GM23248 (cell line): ENCODE results near the gene GABRP. TPM values are rescaled to one million over a fixed set of nuclear protein-coding genes. Genes with fewer than 3 reads are reported as not detected.

Source experiments
- DNase-seq: peaks from one replicate; pipeline ENCODE4 v3.0.0-alpha.2; 2015
- H2AFZ ChIP-seq: fragments of 200-600 bp; sonication (generic); 2 replicates; pipeline ENCODE4 v1.6.1; 2016; ENCODE audit warnings: antibody characterized with exemption
- H3F3A ChIP-seq: fragments of 200-600 bp; sonication (generic); 2 replicates; pipeline ENCODE4 v1.6.1; 2016; ENCODE audit warnings: mild to moderate bottlenecking, antibody characterized with exemption, mixed run types; ENCODE audit not compliant: insufficient read depth
- H3K27ac ChIP-seq: fragments of 200-600 bp; sonication (generic); 2 replicates; pipeline ENCODE4 v1.5.1; 2016; ENCODE audit warnings: mild to moderate bottlenecking
- H3K27me3 ChIP-seq: fragments of 200-600 bp; sonication (generic); replicated peaks from 2 replicates; pipeline ENCODE4 v1.6.1; 2016; ENCODE audit warnings: mild to moderate bottlenecking; ENCODE audit not compliant: insufficient read depth
- H3K36me3 ChIP-seq: fragments of 200-600 bp; sonication (generic); 2 replicates; pipeline ENCODE4 v1.6.1; 2016; ENCODE audit warnings: low read depth, mild to moderate bottlenecking
- H3K4me1 ChIP-seq: fragments of 200-600 bp; sonication (generic); 2 replicates; pipeline ENCODE4 v1.6.1; 2016; ENCODE audit warnings: mild to moderate bottlenecking; ENCODE audit not compliant: insufficient read depth
- H3K4me2 ChIP-seq: fragments of 200-600 bp; sonication (generic); one replicate; pipeline ENCODE4 v1.6.1; 2016; ENCODE audit warnings: mild to moderate bottlenecking; ENCODE audit not compliant: unreplicated experiment
- H3K4me3 ChIP-seq: fragments of 200-600 bp; sonication (generic); 2 replicates; pipeline ENCODE4 v1.5.1; 2016; ENCODE audit warnings: mild to moderate bottlenecking
- H3K79me2 ChIP-seq: fragments of 200-600 bp; sonication (generic); 2 replicates; pipeline ENCODE4 v1.6.1; 2016; ENCODE audit warnings: mild to moderate bottlenecking; ENCODE audit not compliant: insufficient read depth
- H3K9ac ChIP-seq: fragments of 200-600 bp; sonication (generic); 2 replicates; pipeline ENCODE4 v1.6.1; 2016; ENCODE audit warnings: mild to moderate bottlenecking
- H3K9me2 ChIP-seq: fragments of 200-600 bp; sonication (generic); 2 replicates; pipeline ENCODE4 v1.6.1; 2016; ENCODE audit warnings: mixed run types, mild to moderate bottlenecking, moderate library complexity; ENCODE audit not compliant: insufficient read depth
- H3K9me3 ChIP-seq: fragments of 200-600 bp; sonication (generic); one replicate; pipeline ENCODE4 v1.6.1; 2017; ENCODE audit warnings: low read depth
- H4K20me1 ChIP-seq: fragments of 200-600 bp; sonication (generic); 2 replicates; pipeline ENCODE4 v1.6.0; 2016; ENCODE audit not compliant: insufficient read depth
- EZH2 ChIP-seq: fragments of 200-600 bp; sonication (generic); IDR thresholded peaks from 2 replicates; pipeline ENCODE4 v1.6.1; 2018; ENCODE audit warnings: antibody characterized with exemption, mild to moderate bottlenecking; ENCODE audit not compliant: insufficient read depth, poor library complexity, severe bottlenecking
- EZH2phosphoT487 ChIP-seq: fragments of 200-600 bp; sonication (generic); IDR thresholded peaks from 2 replicates; pipeline ENCODE4 v1.6.1; 2018; ENCODE audit warnings: antibody characterized with exemption, moderate library complexity, mild to moderate bottlenecking, low read depth; ENCODE audit not compliant: insufficient read depth
- WGBS, 2 experiments: methylation state at CpG; one replicate each; pipeline ENCODE4 v1.1.6; 2015 to 2017; ENCODE audit warnings: low lambda C conversion rate in 2 of 2, low coverage in 1 of 2; ENCODE audit errors: missing lambda C conversion rate in 2 of 2; 5-methylcytosine and 5-hydroxymethylcytosine counted together
- in situ Hi-C: fragments of 300-500 bp; cut with MboI; formaldehyde crosslinking; loops from 2 replicates; pipeline ENCODE4 v1.15.0; 2020
- polyA plus RNA-seq: library from polyadenylated mRNA; unstranded; fragments of >200 nt; fragmentation: Nextera tagmentation; extraction: Ambion mirVana; gene quantifications from 2 replicates; pipeline ENCODE4 v1.2.1, GENCODE V29; 2016
- total RNA-seq: library from RNA; depleted of rRNA; stranded (reverse); fragments of >200 nt; shearing (Covaris generic); gene quantifications from 2 replicates; pipeline ENCODE4 v1.2.3, GENCODE V29; 2014

GABRP gene
- total and polyA plus RNA-seq, 2 experiments from 2014 or later = not detected

DNA sequence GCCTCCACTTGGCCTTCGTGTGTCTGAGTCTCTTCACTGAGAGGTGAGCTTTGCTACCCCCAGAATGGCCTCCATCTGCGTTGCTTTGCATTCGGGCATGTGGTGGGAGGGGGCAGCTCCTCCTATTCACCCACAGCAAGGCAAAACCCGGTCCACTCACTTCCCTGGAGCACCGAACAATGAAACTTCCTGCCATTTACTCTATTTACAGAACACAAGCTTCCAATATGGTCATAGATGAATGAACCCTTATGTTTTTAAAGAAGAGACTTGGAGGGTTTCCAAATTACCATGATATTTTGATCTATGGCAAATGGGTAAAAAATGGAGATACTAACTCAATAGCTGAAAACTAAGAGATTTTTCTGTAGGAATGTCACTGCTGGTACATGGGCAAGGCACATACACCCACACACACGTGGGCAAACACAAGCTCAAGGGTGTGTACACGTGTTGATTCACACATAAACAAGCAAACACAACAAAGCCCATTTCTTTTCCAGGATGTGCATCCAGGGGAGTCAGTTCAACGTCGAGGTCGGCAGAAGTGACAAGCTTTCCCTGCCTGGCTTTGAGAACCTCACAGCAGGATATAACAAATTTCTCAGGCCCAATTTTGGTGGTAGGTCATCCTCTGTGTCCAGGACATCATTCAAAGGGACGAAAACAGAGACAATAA lies 5.2 kb downstream of the GABRP start:
- Histone ChIP-seq H3K4me1 (no peaks in the 10 kb centered on the region), H3K27me3 (no peaks in the 10 kb centered on the region)
- WGBS, 2 experiments = 45 to 48% methylated on average over 11 of the region's 11 CpGs

DNA sequence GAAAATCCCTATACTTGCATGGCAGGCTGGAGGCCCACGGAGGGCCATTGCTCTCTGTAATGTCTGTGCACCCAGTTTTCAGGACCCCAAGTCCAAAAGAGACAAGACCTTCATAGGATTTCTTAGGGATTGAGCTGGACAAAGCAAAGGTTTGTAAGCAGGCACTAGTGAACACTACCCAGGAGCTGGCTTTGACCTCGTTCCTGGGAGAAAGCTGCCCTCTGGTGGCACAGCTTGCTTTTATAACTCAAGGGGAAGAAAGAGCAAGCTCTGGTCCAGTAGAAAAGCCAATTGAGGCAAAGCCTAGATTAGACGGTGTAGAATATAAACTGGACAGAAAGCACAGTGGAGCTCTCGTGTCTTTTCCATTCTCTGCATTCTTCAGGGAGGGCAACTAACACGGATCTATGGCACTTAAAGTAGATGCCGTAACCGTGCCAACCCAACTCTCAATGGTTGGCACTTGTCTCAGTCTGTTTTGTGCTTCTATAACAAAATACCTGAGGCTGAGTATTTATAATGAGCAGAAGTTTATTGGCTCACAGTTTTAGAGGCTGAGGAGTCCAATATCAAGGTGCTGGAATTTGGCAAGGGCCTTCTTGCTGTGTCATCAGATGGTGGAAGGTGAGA lies 7.9 kb downstream of the GABRP start:
- in situ Hi-C loops = no loop called here
- Histone ChIP-seq H3K27me3 (no peaks in the 10 kb centered on the region), H3K36me3 (no peaks in the 10 kb centered on the region), H2AFZ (no peak overlapping the region), H3K4me3 (no peak overlapping the region), H3K79me2 (no peaks in the 10 kb centered on the region), H3K4me1 (no peaks in the 10 kb centered on the region), H3K4me2 (no peak overlapping the region), H4K20me1 (no peaks in the 10 kb centered on the region), H3K9ac (no peak overlapping the region), H3K9me3 (no peaks in the 10 kb centered on the region), H3F3A (no peaks in the 10 kb centered on the region), H3K27ac (no peak overlapping the region), H3K9me2 (no peaks in the 10 kb centered on the region)
- 20 to 22% methylated on average over 7 of the region's 7 CpGs for WGBS, 2 experiments
- peak; percentile 71 for DNase-seq
- TF ChIP-seq EZH2phosphoT487 = no peak
- TF ChIP-seq EZH2 = no peak

More for the DNA sequence above, 5.2 kb downstream of the GABRP start:
- Histone ChIP-seq H3K9me2 (no peaks in the 10 kb centered on the region), H2AFZ (no peak overlapping the region), H3K27ac (no peak overlapping the region), H3F3A (no peaks in the 10 kb centered on the region), H3K9me3 (no peaks in the 10 kb centered on the region), H3K4me2 (no peak overlapping the region), H3K36me3 (no peaks in the 10 kb centered on the region), H3K9ac (no peak overlapping the region), H3K79me2 (no peaks in the 10 kb centered on the region), H4K20me1 (no peaks in the 10 kb centered on the region), H3K4me3 (no peak overlapping the region)
- DNase-seq = no peak
- in situ Hi-C loops = no loop called here
- TF ChIP-seq EZH2phosphoT487 (no peak), EZH2 (no peak)

DNA sequence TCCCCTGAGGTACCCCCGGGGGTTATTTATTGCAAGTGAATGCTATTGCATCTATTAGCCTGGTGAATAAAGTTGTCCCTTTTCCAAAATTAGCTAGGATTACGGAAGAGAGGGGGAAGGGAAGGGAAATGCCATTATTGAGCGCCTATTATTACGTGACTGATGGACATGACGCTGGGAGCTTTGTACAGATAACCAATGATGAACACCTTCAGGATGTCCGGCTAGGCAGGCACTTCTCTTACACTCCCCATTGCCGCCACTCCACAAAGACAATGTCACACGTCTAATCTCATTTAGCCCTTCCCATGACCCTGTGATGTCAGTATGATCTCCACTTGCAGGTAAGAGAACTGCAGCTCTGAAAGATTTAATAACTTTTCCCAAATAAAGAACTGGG lies 9.4 kb downstream of the GABRP start:
- H3F3A ChIP-seq = no peaks in the 10 kb centered on the region
- no peaks in the 10 kb centered on the region for H3K9me3 ChIP-seq
- WGBS, 2 experiments = 57 to 61% methylated on average over 8 of the region's 8 CpGs
- TF ChIP-seq EZH2phosphoT487 = no peak
- H3K27me3 ChIP-seq = no peaks in the 10 kb centered on the region
- H3K4me2 ChIP-seq = no peak overlapping the region
- no peaks in the 10 kb centered on the region for H3K79me2 ChIP-seq
- H3K4me1 ChIP-seq = no peaks in the 10 kb centered on the region
- in situ Hi-C loops = no loop called here
- no peak overlapping the region for H2AFZ ChIP-seq
- no peaks in the 10 kb centered on the region for H4K20me1 ChIP-seq
- no peak overlapping the region for H3K27ac ChIP-seq
- no peak overlapping the region for H3K9ac ChIP-seq
- H3K36me3 ChIP-seq = no peaks in the 10 kb centered on the region
- no peak overlapping the region for H3K4me3 ChIP-seq
- DNase-seq = no peak
- no peaks in the 10 kb centered on the region for H3K9me2 ChIP-seq

DNA sequence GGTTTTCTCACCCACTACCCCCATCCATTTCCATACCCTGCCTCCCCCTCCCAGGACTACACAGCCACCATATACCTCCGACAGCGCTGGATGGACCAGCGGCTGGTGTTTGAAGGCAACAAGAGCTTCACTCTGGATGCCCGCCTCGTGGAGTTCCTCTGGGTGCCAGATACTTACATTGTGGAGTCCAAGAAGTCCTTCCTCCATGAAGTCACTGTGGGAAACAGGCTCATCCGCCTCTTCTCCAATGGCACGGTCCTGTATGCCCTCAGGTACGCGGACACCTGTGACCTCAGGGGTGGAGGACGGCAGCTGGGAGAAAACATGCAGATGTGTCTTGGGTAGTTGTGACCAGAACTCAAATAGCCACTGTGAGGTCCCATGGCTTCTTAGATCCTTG lies 11.6 kb downstream of the GABRP start:
- no peaks in the 10 kb centered on the region for H3K9me3 ChIP-seq
- H2AFZ ChIP-seq = no peak overlapping the region
- H3F3A ChIP-seq = no peaks in the 10 kb centered on the region
- no peaks in the 10 kb centered on the region for H4K20me1 ChIP-seq
- H3K27me3 ChIP-seq = no peaks in the 10 kb centered on the region
- H3K4me2 ChIP-seq = no peak overlapping the region
- H3K36me3 ChIP-seq = no peaks in the 10 kb centered on the region
- no peaks in the 10 kb centered on the region for H3K9me2 ChIP-seq
- no peaks in the 10 kb centered on the region for H3K79me2 ChIP-seq
- 68 to 73% methylated on average over 10 of the region's 10 CpGs for WGBS, 2 experiments
- H3K4me1 ChIP-seq = no peaks in the 10 kb centered on the region
- no peak overlapping the region for H3K4me3 ChIP-seq
- no peak for TF ChIP-seq EZH2
- TF ChIP-seq EZH2phosphoT487 = no peak
- no peak for DNase-seq
- no peak overlapping the region for H3K27ac ChIP-seq
- no peak overlapping the region for H3K9ac ChIP-seq
- in situ Hi-C loops = no loop called here
